ENCODE measurements around the gene CKAP2.
"Not testable (repeated sequence)": the region's sequence is repeated elsewhere in the genome, so short reads cannot be mapped to it uniquely, and the experiment has no call there.

Gene CKAP2

GRCh38 chr13:52510221-52510797, 55.0 kb downstream of the CKAP2 start:
- not testable (repeated sequence) for H3K9me3 Mint-ChIP-seq; H3K4me3 Mint-ChIP-seq; DNase-seq (ENCODE audit: low spot score in 2 of 2); H3K27me3 Mint-ChIP-seq; ATAC-seq (replicated peaks; ENCODE audit: extremely low read depth, poor library complexity, severe bottlenecking); H3K27ac Mint-ChIP-seq (ENCODE audit: low read depth); H3K36me3 Mint-ChIP-seq (ENCODE audit: insufficient read depth); H3K4me1 Mint-ChIP-seq

- H3K27me3 Mint-ChIP-seq; H3K9me3 Mint-ChIP-seq; H3K27ac Mint-ChIP-seq (ENCODE audit: low read depth); DNase-seq (ENCODE audit: low spot score in 2 of 2); H3K36me3 Mint-ChIP-seq (ENCODE audit: insufficient read depth); H3K4me1 Mint-ChIP-seq; ATAC-seq (replicated peaks; ENCODE audit: extremely low read depth, poor library complexity, severe bottlenecking); H3K4me3 Mint-ChIP-seq: not testable (repeated sequence)
Measured at GRCh38 chr13:52511598-52511997, 56.3 kb downstream of the CKAP2 start.

- H3K27me3 Mint-ChIP-seq; H3K4me3 Mint-ChIP-seq; H3K36me3 Mint-ChIP-seq (ENCODE audit: insufficient read depth); H3K9me3 Mint-ChIP-seq; H3K4me1 Mint-ChIP-seq: not testable (repeated sequence)
- peak overlapping the region; percentile 59 for H3K27ac Mint-ChIP-seq (ENCODE audit: low read depth)
- peak in 1 of 2 donors; percentile 11 for DNase-seq (ENCODE audit: low spot score in 2 of 2)
- peak; percentile 75 for ATAC-seq (replicated peaks; ENCODE audit: extremely low read depth, poor library complexity, severe bottlenecking)
Measured at GRCh38 chr13:52513957-52514596, 58.8 kb downstream of the CKAP2 start.

GRCh38 chr13:52523323-52523722, 68.0 kb downstream of the CKAP2 start:
- not testable (repeated sequence) for H3K4me3 Mint-ChIP-seq; ATAC-seq (replicated peaks; ENCODE audit: extremely low read depth, poor library complexity, severe bottlenecking); H3K27ac Mint-ChIP-seq (ENCODE audit: low read depth); H3K4me1 Mint-ChIP-seq; H3K9me3 Mint-ChIP-seq; DNase-seq (ENCODE audit: low spot score in 2 of 2); H3K27me3 Mint-ChIP-seq; H3K36me3 Mint-ChIP-seq (ENCODE audit: insufficient read depth)
